ENCODE results near the gene ADAMTSL3. TPM values are rescaled to one million over a fixed set of nuclear protein-coding genes. Genes with fewer than 3 reads are reported as not detected.

ADAMTSL3 gene
- polyA plus RNA-seq, 1 donor from 2014 or later, result 0.51 TPM

DNA sequence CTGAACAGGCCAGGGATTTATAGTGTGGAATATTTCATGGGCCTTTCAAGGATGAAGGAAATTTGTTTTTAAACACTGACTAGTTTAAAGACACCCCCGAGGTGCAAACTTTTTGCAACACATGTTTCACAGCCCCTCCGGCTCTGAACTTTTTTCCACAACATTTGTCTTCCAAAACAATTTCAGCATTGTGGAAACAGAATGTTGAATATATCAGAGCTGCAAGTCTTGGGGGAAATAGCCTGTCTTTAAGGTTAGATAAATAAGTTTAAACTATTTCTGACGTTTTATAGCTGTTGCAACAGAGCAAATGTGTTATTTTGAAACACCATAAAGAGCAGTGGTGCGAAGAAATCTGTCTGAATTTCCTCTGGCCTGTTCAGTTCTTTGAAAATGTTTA lies 352.5 kb downstream of the ADAMTSL3 start:
- Histone ChIP-seq H3K9me2 (ENCODE audit: insufficient read depth, low read length) (no peaks in the 10 kb centered on the region), H3K4me2 (ENCODE audit: low read length) (no peak overlapping the region), H3K27ac (ENCODE audit: low read length) (no peak overlapping the region), H3K9ac (ENCODE audit: low read length) (no peak overlapping the region), H3K36me3 (ENCODE audit: insufficient read depth, low read length) (no peaks in the 10 kb centered on the region), H2AFZ (ENCODE audit: low read depth, low read length) (no peak overlapping the region), H3K79me2 (replicated peaks; ENCODE audit: insufficient read depth, low read length) (no peaks in the 10 kb centered on the region), H3K9me3 (ENCODE audit: low read length) (peaks cover under 1% of the 10 kb centered on the region), H3K27me3 (ENCODE audit: insufficient read depth, low read depth, low read length) (no peaks in the 10 kb centered on the region), H4K20me1 (ENCODE audit: insufficient read depth) (no peaks in the 10 kb centered on the region), H3K4me3 (ENCODE audit: low read length) (no peak overlapping the region), H3F3A (ENCODE audit: insufficient read depth, low read length, poor library complexity, severe bottlenecking) (no peaks in the 10 kb centered on the region)
- no peak for TF ChIP-seq REST (IDR thresholded peaks at IDR 0.05; ENCODE audit: borderline replicate concordance)
- TF ChIP-seq EP300 (conservative IDR thresholded peaks at IDR 0.05; ENCODE audit: poor library complexity, severe bottlenecking), result no peak
- TF ChIP-seq CTCF (IDR thresholded peaks at IDR 0.05; ENCODE audit: poor library complexity, severe bottlenecking), result no peak
- no peak for TF ChIP-seq EZH2 (IDR thresholded peaks at IDR 0.05; ENCODE audit: borderline replicate concordance, insufficient read depth, low read length, poor library complexity, severe bottlenecking)
- no peak for TF ChIP-seq MXI1 (conservative IDR thresholded peaks at IDR 0.05; ENCODE audit: poor library complexity, severe bottlenecking)
- no peak for TF ChIP-seq TAF1 (IDR thresholded peaks at IDR 0.05; ENCODE audit: low read depth)
- no peak for TF ChIP-seq SMC3 (conservative IDR thresholded peaks at IDR 0.05; ENCODE audit: poor library complexity)
- no peak for TF ChIP-seq POLR2AphosphoS5 (IDR thresholded peaks at IDR 0.05)

GRCh38 chr15:84009616-84010015 lies 355.7 kb downstream of the ADAMTSL3 start:
- Histone ChIP-seq H2AFZ (ENCODE audit: low read depth, low read length) (no peak overlapping the region), H3K27me3 (ENCODE audit: insufficient read depth, low read depth, low read length) (no peaks in the 10 kb centered on the region), H3K79me2 (replicated peaks; ENCODE audit: insufficient read depth, low read length) (no peaks in the 10 kb centered on the region), H4K20me1 (ENCODE audit: insufficient read depth) (no peaks in the 10 kb centered on the region), H3K9me2 (ENCODE audit: insufficient read depth, low read length) (no peaks in the 10 kb centered on the region), H3K27ac (ENCODE audit: low read length) (no peak overlapping the region), H3K9me3 (ENCODE audit: low read length) (peaks cover 5% of the 10 kb centered on the region), H3K4me3 (ENCODE audit: low read length) (no peak overlapping the region), H3K36me3 (ENCODE audit: insufficient read depth, low read length) (no peaks in the 10 kb centered on the region), H3K4me2 (ENCODE audit: low read length) (no peak overlapping the region), H3K9ac (ENCODE audit: low read length) (no peak overlapping the region), H3F3A (ENCODE audit: insufficient read depth, low read length, poor library complexity, severe bottlenecking) (no peaks in the 10 kb centered on the region)
- no peak for TF ChIP-seq CTCF (IDR thresholded peaks at IDR 0.05; ENCODE audit: poor library complexity, severe bottlenecking)
- no peak for TF ChIP-seq REST (IDR thresholded peaks at IDR 0.05; ENCODE audit: borderline replicate concordance)
- no peak for TF ChIP-seq TAF1 (IDR thresholded peaks at IDR 0.05; ENCODE audit: low read depth)
- no peak for TF ChIP-seq SMC3 (conservative IDR thresholded peaks at IDR 0.05; ENCODE audit: poor library complexity)
- no peak for TF ChIP-seq EP300 (conservative IDR thresholded peaks at IDR 0.05; ENCODE audit: poor library complexity, severe bottlenecking)
- TF ChIP-seq POLR2AphosphoS5 (IDR thresholded peaks at IDR 0.05), result no peak
- no peak for TF ChIP-seq EZH2 (IDR thresholded peaks at IDR 0.05; ENCODE audit: borderline replicate concordance, insufficient read depth, low read length, poor library complexity, severe bottlenecking)
- TF ChIP-seq RAD21 (conservative IDR thresholded peaks at IDR 0.05), result no peak
- no peak for TF ChIP-seq MXI1 (conservative IDR thresholded peaks at IDR 0.05; ENCODE audit: poor library complexity, severe bottlenecking)

All from neural cell (in vitro differentiated cells).